OCI-LY1 (cell line): ENCODE measurements around the gene ZNF609.
"Not testable (repeated sequence)": the region's sequence is repeated elsewhere in the genome, so short reads cannot be mapped to it uniquely, and the experiment has no call there.

Experiments
- H2AFZ ChIP-seq: fragments of 200-600 bp; sonication (generic), shearing (Covaris generic); 2 replicates; pipeline ENCODE4 v1.6.0; 2014; ENCODE audit warnings: antibody characterized with exemption, mild to moderate bottlenecking, low read length
- H3F3A ChIP-seq: fragments of 200-600 bp; sonication (generic), shearing (Covaris generic); 2 replicates; pipeline ENCODE4 v1.6.0; 2014; ENCODE audit warnings: mild to moderate bottlenecking, antibody characterized with exemption, low read length, moderate library complexity; ENCODE audit not compliant: insufficient read depth
- H3K27ac ChIP-seq: fragments of 200-600 bp; sonication (generic); 2 replicates; pipeline ENCODE4 v1.5.1; 2014; ENCODE audit warnings: low read length, mixed run types, mild to moderate bottlenecking, low read depth; ENCODE audit not compliant: poor library complexity, severe bottlenecking
- H3K27me3 ChIP-seq: fragments of 200-600 bp; sonication (generic); 2 replicates; pipeline ENCODE4 v1.6.0; 2014; ENCODE audit warnings: antibody characterized with exemption, mild to moderate bottlenecking, low read length, moderate library complexity; ENCODE audit not compliant: insufficient read depth
- H3K36me3 ChIP-seq: fragments of 200-600 bp; sonication (generic); 2 replicates; pipeline ENCODE4 v1.6.1; 2014; ENCODE audit warnings: mild to moderate bottlenecking, antibody characterized with exemption, low read length, moderate library complexity, mixed read lengths; ENCODE audit not compliant: insufficient read depth
- H3K4me1 ChIP-seq: fragments of 200-600 bp; sonication (generic); 2 replicates; pipeline ENCODE4 v1.5.1; 2014; ENCODE audit warnings: mild to moderate bottlenecking, low read length, moderate library complexity; ENCODE audit not compliant: insufficient read depth, severe bottlenecking
- H3K4me2 ChIP-seq: fragments of 200-600 bp; sonication (generic), shearing (Covaris generic); 2 replicates; pipeline ENCODE4 v1.6.1; 2014; ENCODE audit warnings: low read length
- H3K4me3 ChIP-seq: fragments of 200-600 bp; sonication (generic); 2 replicates; pipeline ENCODE4 v1.5.1; 2014; ENCODE audit warnings: low read length, low read depth, mild to moderate bottlenecking, mixed read lengths; ENCODE audit not compliant: poor library complexity, severe bottlenecking
- H3K79me2 ChIP-seq: fragments of 200-600 bp; shearing (Covaris generic); 2 replicates; pipeline ENCODE4 v1.6.1; 2016; ENCODE audit warnings: mixed run types, low read length, mixed read lengths; ENCODE audit not compliant: insufficient read depth
- H3K9ac ChIP-seq: fragments of 200-600 bp; sonication (generic), shearing (Covaris generic); 2 replicates; pipeline ENCODE4 v1.6.1; 2014; ENCODE audit warnings: mild to moderate bottlenecking, low read length, mixed read lengths
- H3K9me2 ChIP-seq: fragments of 200-600 bp; sonication (generic), shearing (Covaris generic); 2 replicates; pipeline ENCODE4 v1.6.1; 2014; ENCODE audit warnings: low read depth, mild to moderate bottlenecking, low read length, mixed read lengths
- H3K9me3 ChIP-seq: fragments of 200-600 bp; shearing (Covaris generic); 2 replicates; pipeline ENCODE4 v1.6.1; 2014; ENCODE audit warnings: low read length, mixed read lengths
- H4K20me1 ChIP-seq: fragments of 200-600 bp; sonication (generic), shearing (Covaris generic); 2 replicates; pipeline ENCODE4 v1.6.0; 2016; ENCODE audit warnings: mild to moderate bottlenecking, low read length; ENCODE audit not compliant: insufficient read depth
- EZH2 ChIP-seq: fragments of 200-600 bp; sonication (generic), shearing (Covaris generic); IDR thresholded peaks from 2 replicates; pipeline ENCODE4 v1.8.0; 2017; ENCODE audit warnings: borderline replicate concordance, mixed run types, mild to moderate bottlenecking, antibody characterized with exemption, low read length, moderate library complexity, mixed read lengths
- TF ChIP-seq, protein P1 (sequence below): fragments of 200-600 bp; sonication (generic), shearing (Covaris generic); IDR thresholded peaks from 2 replicates; pipeline ENCODE4 v1.5.1; 2017; ENCODE audit warnings: mild to moderate bottlenecking, antibody characterized with exemption, low read length, moderate library complexity, mixed read lengths

Gene ZNF609

DNA sequence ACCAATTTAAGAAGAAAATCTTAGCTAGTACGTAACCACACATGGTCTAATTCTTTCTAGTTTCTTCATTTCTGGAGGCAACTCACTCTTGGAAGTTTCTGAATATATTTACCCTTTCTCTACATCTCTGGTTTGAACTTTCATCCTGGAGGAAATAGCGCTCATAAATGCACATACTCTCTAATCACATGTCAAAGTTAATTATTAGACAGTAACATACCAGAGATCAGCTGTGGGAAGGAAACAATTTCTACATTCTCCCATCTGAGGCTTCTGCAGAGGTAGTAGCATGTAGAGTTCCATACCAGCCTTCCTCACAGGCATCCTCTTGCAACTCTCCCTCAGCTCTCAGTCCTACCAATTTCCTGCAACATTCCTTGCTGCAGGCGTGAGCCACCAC lies 182.5 kb downstream of the ZNF609 start:
- H4K20me1 ChIP-seq = no peaks in the 10 kb centered on the region
- H2AFZ ChIP-seq = no peak overlapping the region
- H3K36me3 ChIP-seq = peaks cover 22% of the 10 kb centered on the region; the same call in 1 of the 2 replicates
- H3K4me2 ChIP-seq = no peak overlapping the region
- no peaks in the 10 kb centered on the region for H3K27me3 ChIP-seq
- no peak overlapping the region for H3K9ac ChIP-seq
- H3K79me2 ChIP-seq = no peaks in the 10 kb centered on the region
- no peak overlapping the region for H3K27ac ChIP-seq
- no peaks in the 10 kb centered on the region for H3F3A ChIP-seq
- H3K9me3 ChIP-seq = no peaks in the 10 kb centered on the region
- TF ChIP-seq, protein P1, sequence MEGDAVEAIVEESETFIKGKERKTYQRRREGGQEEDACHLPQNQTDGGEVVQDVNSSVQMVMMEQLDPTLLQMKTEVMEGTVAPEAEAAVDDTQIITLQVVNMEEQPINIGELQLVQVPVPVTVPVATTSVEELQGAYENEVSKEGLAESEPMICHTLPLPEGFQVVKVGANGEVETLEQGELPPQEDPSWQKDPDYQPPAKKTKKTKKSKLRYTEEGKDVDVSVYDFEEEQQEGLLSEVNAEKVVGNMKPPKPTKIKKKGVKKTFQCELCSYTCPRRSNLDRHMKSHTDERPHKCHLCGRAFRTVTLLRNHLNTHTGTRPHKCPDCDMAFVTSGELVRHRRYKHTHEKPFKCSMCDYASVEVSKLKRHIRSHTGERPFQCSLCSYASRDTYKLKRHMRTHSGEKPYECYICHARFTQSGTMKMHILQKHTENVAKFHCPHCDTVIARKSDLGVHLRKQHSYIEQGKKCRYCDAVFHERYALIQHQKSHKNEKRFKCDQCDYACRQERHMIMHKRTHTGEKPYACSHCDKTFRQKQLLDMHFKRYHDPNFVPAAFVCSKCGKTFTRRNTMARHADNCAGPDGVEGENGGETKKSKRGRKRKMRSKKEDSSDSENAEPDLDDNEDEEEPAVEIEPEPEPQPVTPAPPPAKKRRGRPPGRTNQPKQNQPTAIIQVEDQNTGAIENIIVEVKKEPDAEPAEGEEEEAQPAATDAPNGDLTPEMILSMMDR = no peak
- TF ChIP-seq EZH2 = no peak
- H3K9me2 ChIP-seq = no peaks in the 10 kb centered on the region
- peaks cover 9% of the 10 kb centered on the region for H3K4me1 ChIP-seq
- no peak overlapping the region for H3K4me3 ChIP-seq

DNA sequence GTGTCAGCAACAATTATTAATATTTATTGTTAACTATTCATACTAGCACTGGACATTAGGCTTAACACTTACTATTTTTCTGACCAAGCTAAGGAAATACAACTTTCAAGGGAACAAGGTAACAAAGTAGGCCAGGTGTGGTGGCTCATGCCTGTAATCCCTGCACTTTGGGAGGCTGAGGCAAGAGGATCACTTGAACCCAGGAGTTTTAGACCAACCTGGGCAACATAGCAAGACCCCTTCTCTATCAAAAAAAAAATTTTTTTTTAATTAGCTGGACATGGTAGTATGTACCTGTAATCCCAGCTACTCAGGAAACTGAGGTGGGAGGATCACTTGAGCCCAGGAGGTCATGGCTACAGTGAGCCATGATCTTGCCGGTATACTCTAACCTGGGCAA lies 183.3 kb downstream of the ZNF609 start:
- Histone ChIP-seq H3K27ac (no peak overlapping the region), H3K4me3 (no peak overlapping the region), H4K20me1 (no peaks in the 10 kb centered on the region), H3K4me1 (peaks cover 9% of the 10 kb centered on the region), H3F3A (no peaks in the 10 kb centered on the region), H3K9me3 (no peaks in the 10 kb centered on the region), H3K36me3 (peaks cover 18% of the 10 kb centered on the region; the same call in 1 of the 2 replicates), H3K79me2 (no peaks in the 10 kb centered on the region), H3K27me3 (no peaks in the 10 kb centered on the region), H3K4me2 (no peak overlapping the region), H3K9ac (no peak overlapping the region), H3K9me2 (no peaks in the 10 kb centered on the region), H2AFZ (no peak overlapping the region)
- no peak for TF ChIP-seq EZH2
- TF ChIP-seq, protein P1 = no peak

DNA sequence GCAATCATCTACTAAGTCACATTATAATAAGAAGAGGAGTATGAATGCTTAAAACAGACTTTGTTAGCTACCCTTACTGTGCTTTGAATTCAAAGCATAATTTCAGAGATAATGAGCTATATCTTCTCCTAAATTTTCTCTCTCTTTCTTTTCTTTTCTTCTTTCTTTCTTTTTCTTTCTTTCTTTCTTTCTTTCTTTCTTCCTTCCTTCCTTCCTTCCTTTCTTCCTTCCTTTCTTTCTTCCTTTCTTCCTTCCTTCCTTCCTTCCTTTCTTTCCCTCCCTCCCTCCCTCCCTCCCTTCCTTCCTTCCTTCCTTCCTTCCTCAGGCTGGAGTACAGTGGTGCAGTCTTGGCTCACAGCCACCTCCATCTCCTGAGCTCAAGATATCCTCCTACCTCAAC lies 184.4 kb downstream of the ZNF609 start:
- not testable (repeated sequence) for H3K4me2 ChIP-seq, H3K9ac ChIP-seq, H3K9me2 ChIP-seq, H3K27me3 ChIP-seq, H3K4me1 ChIP-seq, H2AFZ ChIP-seq, H3K9me3 ChIP-seq, H3K79me2 ChIP-seq, H3F3A ChIP-seq, H4K20me1 ChIP-seq, H3K4me3 ChIP-seq, H3K27ac ChIP-seq
- H3K36me3 ChIP-seq = peaks cover 18% of the 10 kb centered on the region; the same call in 1 of the 2 replicates

DNA sequence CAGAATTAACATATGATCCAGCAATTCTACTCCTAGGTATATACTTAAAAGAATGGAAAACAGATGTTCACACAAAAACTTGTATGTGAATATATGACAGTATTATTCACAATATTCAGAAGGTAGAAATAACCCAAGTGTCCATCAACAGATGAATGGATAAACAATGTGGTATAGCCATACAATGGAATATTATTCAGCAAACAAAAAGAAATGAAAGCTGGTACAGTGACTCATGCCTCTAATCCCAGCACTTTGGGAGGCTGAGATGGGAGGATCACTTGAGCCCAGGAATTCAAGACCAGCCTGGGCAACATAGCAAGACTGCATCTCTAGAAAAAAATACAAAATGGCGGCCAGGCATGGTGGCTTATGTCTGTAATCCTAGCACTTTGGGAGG lies 185.6 kb downstream of the ZNF609 start:
- TF ChIP-seq EZH2 = no peak
- TF ChIP-seq, protein P1 = no peak
- H3K36me3 ChIP-seq = peaks cover 18% of the 10 kb centered on the region; the same call in 1 of the 2 replicates
- no peaks in the 10 kb centered on the region for H3F3A ChIP-seq
- H3K4me2 ChIP-seq = no peak overlapping the region
- no peak overlapping the region for H3K9ac ChIP-seq
- H4K20me1 ChIP-seq = no peaks in the 10 kb centered on the region
- H3K27me3 ChIP-seq = no peaks in the 10 kb centered on the region
- H3K9me2 ChIP-seq = no peaks in the 10 kb centered on the region
- H3K79me2 ChIP-seq = no peaks in the 10 kb centered on the region
- no peak overlapping the region for H3K4me3 ChIP-seq
- no peak overlapping the region for H3K27ac ChIP-seq
- no peaks in the 10 kb centered on the region for H3K9me3 ChIP-seq
- H3K4me1 ChIP-seq = peaks cover 10% of the 10 kb centered on the region
- no peak overlapping the region for H2AFZ ChIP-seq
